IPS-NIHi7 (cell line): ENCODE results near the gene ST8SIA6.

Experiments
- DNase-seq: peaks from one replicate; pipeline ENCODE4 v3.0.0; 2012; ENCODE audit warnings: mixed read lengths; ENCODE audit errors: extremely low spot score

The ST8SIA6 gene

DNA sequence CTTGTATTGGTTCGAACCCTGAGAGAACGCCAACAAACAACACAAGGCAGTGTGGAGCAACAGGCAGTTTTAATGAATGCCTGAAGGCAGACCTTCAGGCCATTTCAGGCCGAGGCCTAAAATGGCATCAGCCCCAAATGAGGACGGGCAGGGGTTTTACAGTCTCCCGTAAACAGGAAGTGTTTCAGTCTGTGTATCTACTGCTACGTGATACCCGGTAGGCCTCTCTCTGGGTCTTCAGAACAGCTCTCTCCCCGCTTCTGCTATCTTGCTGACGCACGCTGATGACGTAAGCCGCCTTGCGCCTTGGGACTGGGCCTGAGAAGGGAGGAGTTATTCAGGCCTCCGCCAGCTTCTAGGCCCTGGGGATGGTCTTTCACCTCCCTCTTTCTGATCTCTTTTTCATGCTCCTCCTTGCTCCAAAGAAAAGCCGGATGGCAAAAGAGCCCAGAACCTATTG lies 67.7 kb downstream of the ST8SIA6 start:
- no peak for DNase-seq

DNA sequence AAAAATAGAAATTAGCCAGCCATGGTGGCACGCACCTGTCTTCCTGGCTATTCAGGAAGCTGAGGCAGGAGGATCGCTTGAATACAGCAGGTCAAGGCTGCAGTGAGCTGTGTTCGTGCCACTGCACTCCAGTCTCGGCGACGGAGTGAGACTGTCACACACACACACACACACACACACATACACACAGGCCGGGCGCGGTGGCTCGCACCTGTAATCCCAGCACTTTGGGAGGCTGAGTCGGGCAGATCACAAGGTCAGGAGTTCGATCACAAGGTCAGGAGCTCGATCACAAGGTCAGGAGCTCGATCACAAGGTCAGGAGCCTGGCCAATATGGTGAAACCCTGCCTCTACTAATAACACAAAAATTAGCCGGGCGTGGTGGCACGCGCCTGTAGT lies 68.4 kb downstream of the ST8SIA6 start:
- DNase-seq, result no peak

DNA sequence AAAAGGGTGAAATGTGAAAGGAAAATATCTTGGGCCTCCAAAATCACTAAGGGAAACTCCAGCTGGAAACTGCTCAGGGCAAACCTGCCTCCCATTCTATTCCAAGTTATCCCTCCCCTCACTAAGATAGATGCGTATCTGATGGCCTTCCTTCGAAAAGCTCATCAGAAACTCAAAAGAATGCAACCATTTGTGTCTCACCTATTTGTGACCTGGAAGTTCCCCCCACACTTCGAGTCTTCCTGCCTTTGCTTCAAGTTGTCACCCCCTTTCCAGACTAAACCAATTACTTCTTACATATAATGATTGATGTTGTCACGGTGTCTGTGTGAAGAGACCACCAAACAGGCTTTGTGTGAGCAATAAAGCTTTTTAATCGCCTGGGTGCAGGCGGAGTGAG lies 69.3 kb downstream of the ST8SIA6 start:
- no peak for DNase-seq

DNA sequence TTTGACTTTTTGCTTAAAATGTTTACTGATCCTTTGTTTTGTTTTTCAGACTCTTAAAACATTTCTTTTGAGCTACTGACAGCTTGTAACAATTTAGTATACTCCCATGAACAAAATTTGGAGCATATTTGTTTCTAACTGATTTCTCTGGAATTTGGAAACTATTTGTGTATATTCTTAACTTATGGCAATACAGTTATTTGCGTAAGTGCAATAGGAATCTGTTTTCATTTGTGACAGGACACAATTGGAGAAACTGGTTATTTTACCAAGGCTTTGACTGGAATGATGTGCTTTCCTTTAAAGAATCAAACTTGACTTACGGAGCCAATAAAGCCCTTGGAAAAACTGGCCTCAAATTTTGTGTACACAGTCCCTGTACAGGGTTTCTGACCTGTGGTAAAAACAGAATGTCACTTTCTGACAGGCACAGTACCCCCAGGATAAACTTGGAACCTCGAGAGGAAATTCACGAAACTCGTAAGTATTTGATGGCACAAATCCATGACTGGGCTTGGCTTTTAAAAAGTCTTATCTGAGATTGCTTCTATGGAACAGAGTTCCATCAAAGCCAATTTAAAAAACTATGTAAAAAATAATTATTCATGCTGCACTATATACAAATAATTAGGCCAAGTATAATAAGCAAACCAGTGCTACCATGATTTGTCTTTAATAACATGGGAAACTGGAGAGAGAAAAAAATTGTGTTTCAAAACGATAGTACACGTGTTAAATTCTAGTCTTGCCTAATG lies 70.4 kb downstream of the ST8SIA6 start:
- no peak for DNase-seq

DNA sequence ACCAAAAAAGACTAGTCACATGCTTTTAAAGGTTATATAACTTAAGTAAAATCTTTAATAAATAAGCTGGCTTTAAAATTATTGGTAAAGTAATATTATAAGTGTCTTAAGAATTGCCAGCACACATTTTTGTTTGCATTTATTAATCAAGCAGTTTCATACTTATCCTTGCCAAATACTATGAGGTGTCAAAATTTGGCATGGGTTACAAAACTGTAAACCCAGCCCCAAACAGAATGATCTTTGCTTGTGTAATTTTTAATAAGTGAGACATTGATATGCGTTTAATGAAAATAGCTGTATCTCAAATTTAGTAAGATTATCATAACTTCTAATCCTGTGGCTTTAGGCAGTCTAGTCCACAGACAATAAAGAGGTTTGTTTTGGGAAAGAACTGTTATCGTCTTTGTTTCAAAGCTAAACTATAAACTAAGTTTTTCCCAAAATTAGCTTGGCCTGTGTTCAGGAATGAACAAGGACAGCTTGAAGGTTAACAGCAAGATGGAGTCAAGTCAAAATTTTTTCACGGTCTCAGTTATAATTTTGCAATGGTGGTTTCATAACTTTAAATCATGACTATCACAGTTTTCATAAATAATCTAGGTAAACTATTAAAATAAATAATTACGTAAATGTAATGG lies 72.8 kb downstream of the ST8SIA6 start:
- no peak for DNase-seq

DNA sequence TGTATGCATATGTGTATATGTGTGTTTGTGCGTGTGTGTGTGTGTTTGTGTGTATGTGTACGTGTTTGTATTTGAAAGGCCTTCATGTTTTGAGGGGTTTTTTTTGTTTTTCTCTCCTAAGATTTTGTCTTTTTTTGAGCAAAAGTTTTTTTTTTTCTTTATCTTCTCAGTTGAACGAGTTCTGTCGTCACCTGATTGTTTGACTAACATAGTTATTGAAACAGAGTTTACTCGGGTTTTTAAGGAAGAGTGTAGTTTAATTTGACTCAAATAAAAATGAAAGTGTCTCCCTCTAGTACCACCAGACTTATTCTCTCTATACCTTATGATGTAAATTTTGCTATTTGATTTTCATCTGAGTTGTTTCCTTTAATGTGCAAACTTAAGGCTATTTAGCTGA lies 73.5 kb downstream of the ST8SIA6 start:
- no peak for DNase-seq

DNA sequence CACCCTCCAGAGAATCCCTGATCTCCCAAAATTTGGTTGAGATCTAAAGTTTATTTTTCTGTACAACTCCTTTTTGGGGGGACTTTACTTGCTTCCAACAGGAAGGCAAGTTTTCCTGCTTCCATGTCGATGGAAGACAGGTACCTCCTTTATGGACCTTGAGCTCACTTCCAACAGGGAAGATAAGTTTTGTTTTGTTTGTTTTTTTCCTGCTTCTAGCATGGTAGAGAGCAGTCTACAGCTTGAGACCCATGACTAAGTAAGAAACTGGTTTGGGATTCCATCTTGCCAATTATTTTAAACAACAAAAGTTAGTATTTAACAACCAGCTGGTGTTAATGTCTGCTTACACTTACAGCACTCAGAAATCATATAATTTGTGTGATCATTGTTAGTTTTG lies 74.4 kb downstream of the ST8SIA6 start:
- DNase-seq, result no peak

DNA sequence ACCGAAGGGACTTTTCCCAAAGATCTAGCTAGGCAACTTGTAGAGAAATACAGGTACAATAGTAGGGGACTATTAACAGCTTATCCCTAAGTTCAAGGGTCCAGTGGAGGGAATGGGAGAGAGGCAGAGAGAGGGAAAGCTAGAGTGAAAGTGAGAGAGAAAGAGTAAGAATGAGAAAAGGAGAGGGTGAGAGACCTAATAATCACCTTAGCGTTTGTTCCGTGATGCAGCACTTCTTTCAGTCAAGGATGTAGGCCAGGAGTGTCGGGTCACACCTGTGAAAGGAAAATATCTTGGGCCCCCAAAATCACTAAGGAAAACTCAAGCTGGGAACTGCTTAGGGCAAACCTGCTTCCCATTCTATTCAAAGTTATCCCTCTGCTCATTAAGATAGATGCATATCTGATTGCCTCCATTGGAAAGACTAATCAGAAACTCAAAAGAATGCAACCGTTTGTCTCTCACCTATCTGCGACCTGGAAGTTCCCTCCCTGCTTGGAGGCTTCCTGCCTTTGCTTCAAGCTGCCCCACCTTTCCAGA lies 75.2 kb downstream of the ST8SIA6 start:
- no peak for DNase-seq

DNA sequence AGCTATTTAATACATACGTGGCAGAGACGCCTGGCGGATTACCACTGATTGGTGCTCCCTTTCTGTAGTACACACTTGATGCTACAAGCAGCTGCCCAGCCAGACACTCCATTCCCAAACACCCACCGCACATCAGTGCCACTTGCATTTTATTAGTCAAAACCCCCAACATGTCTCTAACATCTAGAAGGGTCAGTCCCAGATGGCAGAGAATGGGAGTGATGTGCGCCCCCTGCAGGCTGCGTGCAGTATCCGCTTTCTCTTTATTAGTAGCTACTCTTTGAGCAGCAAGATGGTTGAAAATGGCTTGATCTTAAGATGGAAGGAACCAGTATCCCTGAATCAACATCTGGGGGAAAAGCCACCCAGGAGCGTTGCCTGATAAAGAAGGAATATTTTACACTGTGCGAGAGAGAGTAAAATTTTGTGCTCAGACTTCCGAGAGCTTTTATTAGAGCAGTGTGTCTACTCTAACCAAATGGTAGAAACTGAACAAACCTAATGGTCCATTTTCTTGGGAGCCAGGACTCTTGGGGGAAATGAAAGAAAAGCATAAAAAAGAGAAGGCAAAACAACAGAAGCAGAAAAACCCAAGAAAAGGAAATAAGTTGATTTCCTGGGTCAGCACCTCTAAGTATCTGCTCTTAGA lies 78.3 kb downstream of the ST8SIA6 start:
- DNase-seq, result peak; percentile 53

DNA sequence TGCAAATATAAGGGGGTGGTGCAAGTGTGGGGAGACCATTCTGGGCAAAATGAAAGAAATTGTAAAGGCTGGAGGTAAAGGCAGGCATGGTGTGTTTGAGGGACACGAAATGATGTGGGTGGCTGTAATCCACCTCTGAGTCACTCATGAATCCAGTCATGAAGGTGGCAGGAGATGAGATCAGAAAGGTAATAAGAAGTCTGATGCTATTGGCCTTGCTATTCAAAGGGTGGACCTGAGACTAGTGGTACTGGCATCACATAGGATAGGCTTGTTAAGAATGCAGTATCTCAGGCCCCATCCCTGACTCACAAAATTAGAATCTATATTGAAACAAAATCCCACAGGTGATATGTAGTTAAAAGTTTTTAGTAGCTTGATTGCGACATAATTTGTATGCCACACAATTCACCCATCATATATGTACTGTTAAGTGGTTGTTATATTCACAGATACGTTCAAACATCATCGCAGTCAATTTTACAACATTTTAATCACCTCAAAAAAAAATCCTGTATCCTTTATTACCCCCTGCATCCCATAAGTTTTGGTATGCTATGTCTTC lies 85.6 kb downstream of the ST8SIA6 start:
- DNase-seq, result no peak

DNA sequence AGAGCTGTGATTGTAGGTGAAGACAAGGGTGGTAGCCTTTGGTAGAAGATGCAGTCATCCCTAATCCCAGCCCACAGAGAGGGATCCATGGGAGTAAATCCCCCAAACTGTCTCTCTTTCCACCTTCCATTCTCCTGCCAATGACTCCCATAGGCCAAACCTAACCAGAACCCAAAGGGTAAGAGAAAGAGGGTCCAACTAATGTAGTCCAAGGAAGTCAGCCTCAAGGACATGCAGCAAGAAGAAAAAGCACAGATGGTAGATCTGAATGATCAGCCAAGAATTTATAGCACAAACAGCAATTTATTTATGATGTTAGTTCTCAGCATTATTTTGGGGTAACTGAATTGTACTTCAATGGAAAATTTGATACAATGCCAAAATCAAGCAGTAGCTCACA lies 87.7 kb downstream of the ST8SIA6 start:
- no peak for DNase-seq

DNA sequence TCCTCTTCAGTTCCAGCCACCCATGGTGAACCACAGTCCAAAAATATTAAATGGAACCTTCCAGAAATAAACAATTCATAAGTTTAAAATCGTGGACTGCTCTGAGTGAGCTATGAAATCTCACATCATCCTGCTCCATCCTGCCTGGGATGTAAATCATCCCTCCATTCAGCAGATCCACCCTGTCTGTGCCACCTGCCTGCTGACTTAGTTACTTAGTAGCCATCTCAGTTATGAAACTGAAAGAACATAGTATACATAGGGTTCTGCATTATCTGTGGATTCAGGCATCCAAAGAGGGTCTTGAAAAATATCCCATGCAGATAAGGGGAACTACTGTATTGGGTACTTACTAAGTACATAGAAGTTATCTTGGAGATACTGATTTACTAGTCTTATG lies 89.0 kb downstream of the ST8SIA6 start:
- DNase-seq, result no peak

DNA sequence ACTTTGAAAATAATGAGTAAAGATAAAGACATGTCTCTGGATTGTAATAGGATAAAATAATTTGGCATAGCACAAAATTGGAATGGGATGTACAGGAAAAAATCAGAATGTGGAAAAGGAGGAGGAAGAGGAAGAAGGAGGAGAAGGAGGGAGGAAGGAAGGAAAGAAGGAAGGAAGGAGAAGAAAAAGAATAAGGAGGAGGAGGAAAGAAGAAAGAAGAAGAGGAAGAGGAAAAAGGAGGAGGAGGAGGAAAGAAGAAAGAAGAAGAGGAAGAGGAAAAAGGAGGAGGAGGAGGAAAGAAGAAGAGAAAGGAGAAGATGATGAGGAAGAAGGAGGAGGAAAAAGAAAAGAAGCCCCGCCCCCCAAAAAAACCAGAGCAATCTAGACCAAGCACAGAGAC lies 95.9 kb downstream of the ST8SIA6 start:
- no peak for DNase-seq

DNA sequence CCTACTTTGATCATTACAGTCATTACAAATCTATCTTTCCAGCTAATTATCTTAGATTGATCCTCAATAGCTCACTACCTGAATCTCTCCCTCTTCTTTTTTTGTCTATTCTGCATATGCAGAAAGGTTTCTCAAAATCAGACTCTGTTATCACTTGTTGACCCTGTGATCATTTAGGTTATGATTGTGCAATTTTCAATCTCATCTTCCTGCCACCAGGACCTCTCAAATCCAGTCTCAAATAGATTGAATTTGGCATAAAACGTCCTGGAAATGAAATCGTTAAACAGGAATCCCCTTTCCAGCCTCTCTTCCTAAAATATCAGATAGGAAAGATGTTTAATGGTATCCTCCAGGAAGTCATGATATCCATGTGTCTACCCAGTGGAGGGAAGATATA lies 96.6 kb downstream of the ST8SIA6 start:
- no peak for DNase-seq

DNA sequence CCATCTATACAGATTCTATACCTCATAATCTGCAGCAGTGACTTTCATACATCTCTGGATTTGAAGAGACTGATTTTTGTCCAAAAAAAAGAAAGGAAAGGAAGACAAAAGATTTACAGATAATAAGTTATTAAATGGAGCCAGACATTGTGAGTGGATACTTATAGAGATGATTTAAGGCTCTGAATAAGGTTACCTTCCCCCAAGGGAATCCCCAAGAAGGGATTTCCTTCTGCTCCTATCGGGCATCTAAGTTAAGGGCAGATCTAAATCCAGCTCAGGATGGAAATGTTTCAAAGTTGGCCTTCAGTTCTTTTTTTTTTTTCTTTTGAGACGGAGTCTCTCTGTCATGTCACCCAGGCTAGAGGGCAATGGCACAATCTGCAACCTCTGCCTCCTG lies 97.6 kb downstream of the ST8SIA6 start:
- DNase-seq, result no peak

DNA sequence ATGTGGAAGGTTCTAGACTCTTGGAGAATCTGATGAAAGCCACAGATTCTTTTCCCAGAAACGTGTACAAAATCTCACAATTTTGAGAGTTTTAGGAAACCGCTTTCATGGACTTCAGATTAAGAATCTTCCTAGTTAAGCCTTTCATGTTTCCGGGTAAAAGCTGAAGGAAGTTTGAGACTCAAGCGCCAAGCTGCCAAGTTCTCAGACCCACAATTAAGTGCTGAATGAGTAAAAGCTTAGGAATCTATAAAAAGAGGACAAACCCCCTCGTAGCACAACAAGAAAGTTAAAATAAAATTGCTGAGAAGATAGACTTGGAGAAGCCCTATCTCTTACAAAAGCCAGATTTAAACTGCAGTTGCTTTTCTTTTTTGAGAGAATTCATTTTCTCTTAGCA lies 99.6 kb downstream of the ST8SIA6 start:
- DNase-seq, result no peak

DNA sequence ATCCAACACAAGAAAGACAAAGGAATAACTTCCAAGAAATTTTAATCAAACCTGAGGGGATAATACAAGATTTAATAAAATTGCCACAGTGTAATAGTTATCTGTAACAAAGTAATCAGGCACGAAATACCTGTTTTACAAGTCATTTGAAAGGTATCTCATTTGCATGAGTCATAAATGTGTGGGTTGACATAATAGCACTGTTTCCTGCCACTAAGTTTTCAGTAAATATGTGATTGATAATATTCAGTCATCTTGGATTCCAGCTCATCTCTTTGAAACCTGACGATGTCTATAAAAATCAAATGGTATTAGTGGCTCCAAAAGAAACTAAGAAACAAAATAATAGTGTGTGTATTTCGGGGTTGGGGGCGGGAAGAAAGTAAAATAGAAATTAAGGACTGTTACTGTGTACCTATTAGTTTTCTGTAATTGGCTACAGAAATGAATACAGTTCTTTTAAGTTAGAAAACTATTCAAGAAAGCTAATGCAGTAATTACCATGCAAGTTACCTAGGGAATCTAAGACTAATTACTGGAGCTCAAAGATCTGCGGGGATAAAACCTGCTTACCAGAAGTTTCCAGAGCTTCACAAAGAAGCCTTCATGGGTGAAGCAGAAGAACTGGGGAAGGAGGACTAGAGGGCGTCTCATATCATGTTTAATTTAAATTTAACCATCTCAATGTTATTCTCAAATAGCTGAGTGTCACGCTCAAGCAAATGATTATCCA lies 100.7 kb downstream of the ST8SIA6 start:
- DNase-seq, result no peak

DNA sequence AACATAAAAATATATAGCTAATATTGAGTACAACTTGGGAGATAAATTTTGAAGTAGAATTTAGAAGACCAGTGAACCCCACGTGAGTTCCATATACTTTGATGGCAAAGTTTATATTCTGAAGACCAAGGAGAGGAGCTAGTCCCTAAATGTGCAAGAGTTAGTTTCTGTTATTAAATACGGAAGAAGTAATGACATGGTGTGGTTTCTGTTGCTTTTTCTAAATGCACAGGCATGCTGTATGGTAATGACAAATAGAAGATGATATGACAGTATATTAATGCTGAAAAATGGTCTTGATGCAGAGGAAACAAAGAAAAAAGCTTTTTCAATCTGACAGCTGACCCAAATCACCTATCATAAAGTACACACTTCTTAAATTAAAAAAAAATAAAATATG lies 101.8 kb downstream of the ST8SIA6 start:
- DNase-seq, result no peak

DNA sequence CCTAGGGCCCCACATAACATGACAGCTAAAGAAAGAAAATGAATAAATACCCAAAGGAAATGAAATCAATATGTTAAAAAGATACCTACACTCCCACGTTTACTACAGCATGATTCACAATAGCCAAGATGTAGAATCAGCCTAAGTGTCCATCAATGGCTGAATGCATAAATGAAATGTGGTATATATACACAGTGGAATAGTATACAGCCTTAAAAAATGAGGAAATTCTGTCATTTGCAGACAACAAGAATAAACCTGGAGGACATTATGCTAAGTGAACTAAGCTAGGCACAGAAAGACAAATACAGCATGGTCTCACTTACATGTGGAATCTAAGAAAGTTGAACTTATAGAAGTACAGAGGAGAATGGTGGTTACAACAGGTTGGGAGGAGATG lies 102.9 kb downstream of the ST8SIA6 start:
- no peak for DNase-seq

DNA sequence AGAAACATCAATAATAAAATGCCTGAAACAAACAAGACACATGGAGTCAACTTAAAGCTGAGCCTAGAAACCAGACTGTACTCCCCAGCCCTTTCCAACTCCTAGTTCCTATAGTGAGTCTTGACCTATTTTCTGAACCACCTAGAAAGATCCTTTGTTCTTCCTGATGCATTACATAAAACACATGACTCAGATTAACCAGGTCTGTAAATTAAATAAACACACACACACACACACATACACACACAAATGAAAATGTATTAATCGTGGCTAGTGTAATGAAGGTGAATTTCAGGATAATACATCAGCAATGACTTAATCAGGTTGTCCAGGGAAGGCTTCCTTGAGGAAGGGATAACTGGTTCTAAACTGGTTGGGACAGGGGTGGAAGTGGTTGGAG lies 104.7 kb downstream of the ST8SIA6 start:
- DNase-seq, result no peak

DNA sequence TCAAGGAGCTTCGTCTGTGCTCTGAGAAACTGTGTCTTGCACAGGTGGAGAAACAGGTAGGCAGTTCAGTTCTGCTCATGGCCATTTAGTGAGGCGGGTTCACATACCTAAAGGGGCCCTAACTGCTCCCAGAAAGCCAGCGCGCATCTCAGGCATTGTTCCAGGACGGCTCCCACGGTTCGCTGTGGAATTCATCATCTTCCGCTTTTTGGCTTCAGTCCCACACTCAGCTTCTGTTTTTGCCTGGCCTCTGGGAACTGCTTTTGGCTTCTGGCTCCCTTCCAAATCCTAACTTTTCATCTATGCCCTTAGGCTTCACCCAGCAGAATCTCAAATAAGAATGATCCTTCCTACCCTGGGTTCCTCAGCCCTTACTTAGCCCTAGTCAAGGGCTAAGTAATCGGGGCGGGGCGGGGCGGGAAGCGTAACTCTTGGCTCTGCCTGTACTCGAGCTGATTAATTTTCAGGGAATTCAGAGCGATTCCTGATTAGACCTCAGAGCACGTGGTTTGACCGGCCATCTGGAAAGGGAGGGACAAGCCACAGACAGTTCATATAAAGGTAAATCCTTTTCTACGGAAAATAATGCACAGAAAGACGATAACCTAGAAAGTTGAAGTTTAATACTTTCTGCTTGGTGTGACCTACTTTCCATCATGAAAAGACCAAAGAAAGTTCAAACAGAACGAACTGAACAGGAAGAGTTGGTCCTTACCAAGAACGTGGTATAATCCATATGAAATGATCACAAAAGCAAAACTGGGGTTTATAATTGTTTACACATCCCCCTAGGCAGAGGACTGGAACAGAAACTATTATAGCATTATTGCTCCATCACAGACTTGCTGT lies 105.7 kb downstream of the ST8SIA6 start:
- no peak for DNase-seq
